ENCODE data around the gene SYTL3. TPM values are rescaled to one million over a fixed set of nuclear protein-coding genes. Genes with fewer than 3 reads are reported as not detected.

The SYTL3 gene
- total RNA-seq, 2 donors from 2014 or later = 4.2 to 5.6 TPM

DNA sequence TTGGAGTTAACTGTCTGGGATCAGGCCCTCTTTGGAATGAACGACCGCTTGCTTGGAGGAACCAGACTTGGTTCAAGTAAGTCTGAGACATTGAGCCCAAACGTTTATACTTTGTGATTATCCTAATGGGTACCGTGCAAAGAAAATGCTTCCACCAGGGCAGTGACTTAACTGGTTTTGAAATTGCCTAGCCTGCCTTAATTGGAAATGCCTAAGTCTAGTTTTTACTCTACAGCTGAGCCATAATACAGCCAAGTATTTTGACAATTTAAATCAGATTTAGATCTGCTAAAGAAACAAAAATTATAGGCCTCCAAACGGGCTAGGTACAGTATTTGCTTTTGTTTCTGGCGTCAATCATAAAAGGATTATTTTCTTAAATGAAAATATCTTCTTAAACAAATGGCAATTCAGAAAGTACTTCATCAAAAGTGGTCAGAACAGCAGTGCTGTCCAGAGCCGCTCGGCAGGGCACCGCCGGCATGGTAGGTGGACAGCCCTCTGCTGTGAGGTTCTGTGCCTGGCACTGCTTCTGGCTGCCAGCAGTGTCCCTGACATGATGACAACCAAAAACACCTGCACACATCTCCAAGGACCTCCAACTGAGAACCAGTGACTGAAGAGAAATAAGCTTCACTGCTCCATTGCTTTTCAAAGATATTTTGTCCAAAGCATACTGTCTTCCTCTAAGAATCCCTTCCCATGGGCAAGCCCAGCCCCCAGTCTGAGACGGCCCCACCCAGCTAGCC is 113.8 kb downstream of the SYTL3 start:
- Histone ChIP-seq H3K27me3 (no peaks in the 10 kb centered on the region), H3K4me1 (peaks cover 0 to 32% of the 10 kb centered on the region in 2 donors), H3K9me3 (no peaks in the 10 kb centered on the region), H3K36me3 (peaks cover 44% of the 10 kb centered on the region), H3K4me3 (no peak overlapping the region), H3K27ac (no peak overlapping the region)
- DNase-seq (ENCODE audit: low spot score) = no peak
- TF ChIP-seq, protein P1, sequence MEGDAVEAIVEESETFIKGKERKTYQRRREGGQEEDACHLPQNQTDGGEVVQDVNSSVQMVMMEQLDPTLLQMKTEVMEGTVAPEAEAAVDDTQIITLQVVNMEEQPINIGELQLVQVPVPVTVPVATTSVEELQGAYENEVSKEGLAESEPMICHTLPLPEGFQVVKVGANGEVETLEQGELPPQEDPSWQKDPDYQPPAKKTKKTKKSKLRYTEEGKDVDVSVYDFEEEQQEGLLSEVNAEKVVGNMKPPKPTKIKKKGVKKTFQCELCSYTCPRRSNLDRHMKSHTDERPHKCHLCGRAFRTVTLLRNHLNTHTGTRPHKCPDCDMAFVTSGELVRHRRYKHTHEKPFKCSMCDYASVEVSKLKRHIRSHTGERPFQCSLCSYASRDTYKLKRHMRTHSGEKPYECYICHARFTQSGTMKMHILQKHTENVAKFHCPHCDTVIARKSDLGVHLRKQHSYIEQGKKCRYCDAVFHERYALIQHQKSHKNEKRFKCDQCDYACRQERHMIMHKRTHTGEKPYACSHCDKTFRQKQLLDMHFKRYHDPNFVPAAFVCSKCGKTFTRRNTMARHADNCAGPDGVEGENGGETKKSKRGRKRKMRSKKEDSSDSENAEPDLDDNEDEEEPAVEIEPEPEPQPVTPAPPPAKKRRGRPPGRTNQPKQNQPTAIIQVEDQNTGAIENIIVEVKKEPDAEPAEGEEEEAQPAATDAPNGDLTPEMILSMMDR (IDR thresholded peaks at IDR 0.05) = no peak

DNA sequence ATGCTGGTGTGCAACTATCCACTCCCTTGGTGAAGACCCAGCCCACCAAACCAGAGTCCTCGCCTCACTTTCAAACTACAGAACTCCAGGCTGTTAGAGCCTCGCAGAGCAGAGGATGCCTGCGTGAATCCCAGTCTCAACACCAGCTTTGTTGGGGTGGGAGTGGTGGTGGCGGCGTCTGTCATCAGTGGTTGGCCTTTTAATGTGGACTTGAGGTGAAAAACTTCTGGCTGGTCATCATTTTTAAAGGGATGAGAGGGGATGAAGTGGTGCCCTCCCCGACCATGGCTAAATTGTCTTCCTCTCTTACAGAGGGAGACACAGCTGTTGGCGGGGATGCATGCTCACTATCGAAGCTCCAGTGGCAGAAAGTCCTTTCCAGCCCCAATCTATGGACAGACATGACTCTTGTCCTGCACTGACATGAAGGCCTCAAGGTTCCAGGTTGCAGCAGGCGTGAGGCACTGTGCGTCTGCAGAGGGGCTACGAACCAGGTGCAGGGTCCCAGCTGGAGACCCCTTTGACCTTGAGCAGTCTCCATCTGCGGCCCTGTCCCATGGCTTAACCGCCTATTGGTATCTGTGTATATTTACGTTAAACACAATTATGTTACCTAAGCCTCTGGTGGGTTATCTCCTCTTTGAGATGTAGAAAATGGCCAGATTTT is 114.5 kb downstream of the SYTL3 start:
- H3K4me1 ChIP-seq = peaks cover 0 to 34% of the 10 kb centered on the region in 2 donors
- DNase-seq (ENCODE audit: low spot score) = no peak
- no peaks in the 10 kb centered on the region for H3K27me3 ChIP-seq
- TF ChIP-seq, protein P1 (IDR thresholded peaks at IDR 0.05) = no peak
- H3K9me3 ChIP-seq = no peaks in the 10 kb centered on the region
- H3K27ac ChIP-seq = no peak overlapping the region
- H3K36me3 ChIP-seq = peaks cover 51% of the 10 kb centered on the region
- H3K4me3 ChIP-seq = no peak overlapping the region

DNA sequence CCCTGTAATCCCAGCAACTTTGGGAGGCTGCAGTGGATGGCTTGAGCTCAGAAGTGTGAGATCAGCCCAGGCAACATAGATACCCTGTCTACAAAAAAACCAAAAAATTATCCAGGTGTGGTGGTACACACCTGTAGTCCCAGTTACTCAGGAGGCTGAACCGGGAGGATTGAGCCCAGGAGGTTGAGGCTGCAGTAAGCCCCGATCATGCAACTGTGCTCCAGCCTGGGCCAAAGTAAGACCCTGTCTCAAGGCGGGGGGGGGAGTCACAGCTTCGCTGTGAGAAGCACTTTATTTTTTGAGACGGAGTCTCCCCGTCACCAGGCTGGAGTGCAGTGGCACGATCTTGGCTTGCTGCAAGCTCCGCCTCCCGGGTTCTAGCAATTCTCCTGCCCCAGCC is 115.1 kb downstream of the SYTL3 start:
- Histone ChIP-seq H3K27ac (no peak overlapping the region), H3K36me3 (peaks cover 57% of the 10 kb centered on the region), H3K27me3 (no peaks in the 10 kb centered on the region), H3K9me3 (no peaks in the 10 kb centered on the region), H3K4me3 (no peak overlapping the region), H3K4me1 (peaks cover 0 to 40% of the 10 kb centered on the region in 2 donors)
- TF ChIP-seq, protein P1 (IDR thresholded peaks at IDR 0.05) = no peak
- no peak for DNase-seq (ENCODE audit: low spot score)

GRCh38 chr6:158765499-158766068 is 115.7 kb downstream of the SYTL3 start:
- no peak for DNase-seq (ENCODE audit: low spot score)
- no peak overlapping the region for H3K4me3 ChIP-seq
- no peak overlapping the region for H3K27ac ChIP-seq
- H3K36me3 ChIP-seq = peaks cover 64% of the 10 kb centered on the region
- no peaks in the 10 kb centered on the region for H3K27me3 ChIP-seq
- peaks cover 0 to 47% of the 10 kb centered on the region in 2 donors for H3K4me1 ChIP-seq
- TF ChIP-seq, protein P1 (IDR thresholded peaks at IDR 0.05) = no peak
- H3K9me3 ChIP-seq = no peaks in the 10 kb centered on the region

DNA sequence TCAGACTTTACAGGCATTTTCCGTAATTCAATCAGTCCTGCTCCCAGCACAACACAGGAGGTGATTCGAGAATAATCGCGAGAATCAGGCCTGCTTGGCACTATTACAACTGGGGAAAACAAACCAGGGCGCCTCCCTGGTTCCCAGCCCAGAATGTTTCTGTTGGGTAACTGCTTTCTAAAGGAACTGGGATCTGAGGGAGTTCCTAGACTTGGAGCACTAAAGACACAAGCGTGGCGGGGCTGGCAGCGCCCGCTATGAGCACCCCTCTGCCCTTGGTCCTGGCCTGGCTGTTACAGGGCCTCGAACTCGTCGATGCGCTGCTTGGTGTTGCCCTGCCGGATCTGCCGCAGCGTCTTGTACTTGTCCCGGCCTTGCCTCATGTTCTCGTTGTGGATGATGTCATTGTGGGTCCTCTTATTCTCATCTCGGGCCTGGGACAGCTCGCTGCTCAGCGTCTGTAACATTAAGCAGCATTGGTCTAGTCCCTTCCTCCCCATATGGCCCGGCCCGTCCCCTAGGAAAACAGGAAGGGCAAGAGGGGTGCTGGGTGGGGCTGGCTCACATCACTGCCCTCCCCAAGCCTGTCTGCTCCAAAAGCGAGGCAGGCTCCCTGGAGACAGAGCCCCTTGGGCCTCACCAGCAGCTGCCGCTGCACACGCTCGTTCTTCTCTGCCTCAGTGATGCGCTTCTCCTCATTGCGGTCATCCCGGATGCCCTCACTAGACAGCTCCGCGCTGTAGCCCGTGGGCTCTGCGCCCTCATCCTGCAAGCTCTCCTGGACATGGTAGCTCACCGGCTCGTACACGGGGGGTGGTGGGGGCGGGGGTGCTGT is 117.0 kb downstream of the SYTL3 start:
- TF ChIP-seq, protein P1 (IDR thresholded peaks at IDR 0.05) = no peak
- peak overlapping the region in 1 of 2 donors; percentile 24 for H3K27ac ChIP-seq

More for the DNA sequence above, 117.0 kb downstream of the SYTL3 start:
- Histone ChIP-seq H3K27me3 (no peaks in the 10 kb centered on the region), H3K4me3 (no peak overlapping the region), H3K9me3 (no peaks in the 10 kb centered on the region), H3K36me3 (peaks cover 71% of the 10 kb centered on the region), H3K4me1 (peaks cover 0 to 59% of the 10 kb centered on the region in 2 donors)
- no peak for DNase-seq (ENCODE audit: low spot score)
